ENCODE measurements around the gene TRIM40.

DNA sequence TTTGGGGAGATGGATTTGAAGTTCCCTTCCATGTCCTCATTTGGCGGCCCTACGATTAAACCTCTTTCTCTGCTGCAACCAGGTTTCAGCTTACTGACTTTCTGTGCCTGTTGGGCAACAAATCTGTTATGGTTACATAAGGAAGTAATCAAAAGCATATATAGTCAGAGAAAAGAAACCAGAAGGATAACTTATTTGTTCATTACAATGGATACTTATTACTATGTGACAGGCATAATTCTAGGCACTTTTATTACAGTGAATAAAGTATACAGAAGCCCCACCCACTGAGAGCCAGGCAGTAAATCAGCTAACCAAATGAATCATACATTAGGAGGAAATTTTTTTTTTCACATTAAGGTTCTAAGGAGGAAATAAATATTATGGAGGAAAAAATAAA, 13.4 kb upstream of the TRIM40 start:
- TF ChIP-seq RFX5 (IDR thresholded peaks at IDR 0.05): no peak
- TF ChIP-seq CTCF (IDR thresholded peaks at IDR 0.05): no peak
- TF ChIP-seq, protein P1, sequence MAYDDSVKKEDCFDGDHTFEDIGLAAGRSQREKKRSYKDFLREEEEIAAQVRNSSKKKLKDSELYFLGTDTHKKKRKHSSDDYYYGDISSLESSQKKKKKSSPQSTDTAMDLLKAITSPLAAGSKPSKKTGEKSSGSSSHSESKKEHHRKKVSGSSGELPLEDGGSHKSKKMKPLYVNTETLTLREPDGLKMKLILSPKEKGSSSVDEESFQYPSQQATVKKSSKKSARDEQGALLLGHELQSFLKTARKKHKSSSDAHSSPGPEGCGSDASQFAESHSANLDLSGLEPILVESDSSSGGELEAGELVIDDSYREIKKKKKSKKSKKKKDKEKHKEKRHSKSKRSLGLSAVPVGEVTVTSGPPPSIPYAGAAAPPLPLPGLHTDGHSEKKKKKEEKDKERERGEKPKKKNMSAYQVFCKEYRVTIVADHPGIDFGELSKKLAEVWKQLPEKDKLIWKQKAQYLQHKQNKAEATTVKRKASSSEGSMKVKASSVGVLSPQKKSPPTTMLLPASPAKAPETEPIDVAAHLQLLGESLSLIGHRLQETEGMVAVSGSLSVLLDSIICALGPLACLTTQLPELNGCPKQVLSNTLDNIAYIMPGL (CRISPR knock-in tag; IDR thresholded peaks at IDR 0.05; ENCODE audit: borderline replicate concordance): no peak

Data from A549 (cell line).